Mucosa of rectum (tissue), 2 donors: ENCODE measurements around the gene SCFD2.
"Not testable (repeated sequence)": the region's sequence is repeated elsewhere in the genome, so short reads cannot be mapped to it uniquely, and the experiment has no call there.

Source experiments
- H3K27ac ChIP-seq, 2 donors: one replicate each; pipeline ENCODE4 v1.7.0; 2013; ENCODE audit warnings: inconsistent platforms in 2 of 2, low read depth in 2 of 2, low read length in 2 of 2
- H3K27me3 ChIP-seq, 2 donors: one replicate each; pipeline ENCODE4 v1.7.0; 2013; ENCODE audit warnings: low read length in 2 of 2; ENCODE audit not compliant: control insufficient read depth in 2 of 2, insufficient read depth in 2 of 2
- H3K36me3 ChIP-seq, 2 donors: one replicate each; pipeline ENCODE4 v1.7.0; 2013; ENCODE audit warnings: low read length in 2 of 2; ENCODE audit not compliant: control insufficient read depth in 2 of 2, insufficient read depth in 2 of 2
- H3K4me1 ChIP-seq, 2 donors: one replicate each; pipeline ENCODE4 v1.7.0; 2013; ENCODE audit warnings: low read length in 2 of 2, mild to moderate bottlenecking in 1 of 2; ENCODE audit not compliant: control insufficient read depth in 2 of 2, insufficient read depth in 2 of 2
- H3K4me3 ChIP-seq, 2 donors: one replicate each; pipeline ENCODE4 v1.7.0; 2013; ENCODE audit warnings: low read length in 2 of 2
- H3K9ac ChIP-seq, 2 donors: one replicate each; pipeline ENCODE4 v1.7.0; 2013; ENCODE audit warnings: low read length in 2 of 2, low read depth in 1 of 2, mild to moderate bottlenecking in 1 of 2
- H3K9me3 ChIP-seq, 2 donors: one replicate each; pipeline ENCODE4 v1.7.0; 2013; ENCODE audit warnings: low read length in 2 of 2; ENCODE audit not compliant: control insufficient read depth in 2 of 2
- donor health status: healthy.
- donor health status: Normal muscosa, but diverticular disease.

The SCFD2 gene

GRCh38 chr4:53151489-53151788 lies 214.4 kb downstream of the SCFD2 start:
- Histone ChIP-seq H3K27ac (no peak overlapping the region), H3K4me3 (no peak overlapping the region), H3K9me3 (no peaks in the 10 kb centered on the region), H3K4me1 (peaks cover 2 to 4% of the 10 kb centered on the region in 2 donors), H3K36me3 (no peaks in the 10 kb centered on the region), H3K9ac (no peak overlapping the region), H3K27me3 (no peaks in the 10 kb centered on the region)

- Histone ChIP-seq H3K4me3 (no peak overlapping the region), H3K36me3 (no peaks in the 10 kb centered on the region), H3K27me3 (no peaks in the 10 kb centered on the region), H3K9ac (no peak overlapping the region), H3K27ac (no peak overlapping the region), H3K9me3 (no peaks in the 10 kb centered on the region), H3K4me1 (peaks cover 2 to 4% of the 10 kb centered on the region in 2 donors)
These were observed 215.0 kb downstream of the SCFD2 start for GRCh38 chr4:53150631-53151488.

- no peaks in the 10 kb centered on the region for H3K9me3 ChIP-seq
- no peak overlapping the region for H3K27ac ChIP-seq
- no peaks in the 10 kb centered on the region for H3K27me3 ChIP-seq
- no peak overlapping the region for H3K9ac ChIP-seq
- H3K4me1 ChIP-seq = peaks cover 2 to 4% of the 10 kb centered on the region in 2 donors
- peaks cover 3 to 5% of the 10 kb centered on the region in 2 donors for H3K36me3 ChIP-seq
- H3K4me3 ChIP-seq = no peak overlapping the region
These were observed 218.2 kb downstream of the SCFD2 start for GRCh38 chr4:53147711-53148110.

- Histone ChIP-seq H3K27me3 (no peaks in the 10 kb centered on the region), H3K27ac (no peak overlapping the region), H3K4me3 (no peak overlapping the region), H3K9me3 (no peaks in the 10 kb centered on the region), H3K36me3 (peaks cover 3 to 5% of the 10 kb centered on the region in 2 donors), H3K9ac (no peak overlapping the region), H3K4me1 (peaks cover 2 to 4% of the 10 kb centered on the region in 2 donors)
These were observed 218.7 kb downstream of the SCFD2 start for GRCh38 chr4:53147197-53147596.

DNA sequence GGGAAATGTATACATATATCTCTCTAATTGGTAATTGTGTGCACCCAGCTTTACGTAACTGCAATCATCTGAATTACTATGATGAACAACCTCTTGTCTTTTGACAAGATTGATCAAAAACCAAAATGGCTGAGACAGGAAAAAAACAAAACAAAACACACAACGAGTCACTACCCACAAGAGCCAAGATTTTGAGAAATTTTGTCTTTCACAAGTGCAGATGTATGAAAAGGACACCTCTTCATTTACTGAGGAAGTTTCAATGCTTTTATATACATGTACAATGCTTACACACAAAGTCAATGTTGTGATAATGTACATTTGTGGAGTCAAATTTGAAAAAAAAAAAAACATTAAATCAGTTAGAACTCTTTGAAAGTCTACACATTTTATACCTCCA lies 224.6 kb downstream of the SCFD2 start:
- no peak overlapping the region for H3K27ac ChIP-seq
- H3K36me3 ChIP-seq = peaks cover 3 to 5% of the 10 kb centered on the region in 2 donors
- no peaks in the 10 kb centered on the region for H3K4me1 ChIP-seq
- no peak overlapping the region for H3K9ac ChIP-seq
- H3K4me3 ChIP-seq = no peak overlapping the region
- no peaks in the 10 kb centered on the region for H3K27me3 ChIP-seq
- no peaks in the 10 kb centered on the region for H3K9me3 ChIP-seq

GRCh38 chr4:53139256-53139655 lies 226.6 kb downstream of the SCFD2 start:
- H3K4me3 ChIP-seq, H3K36me3 ChIP-seq: not testable (repeated sequence)

DNA sequence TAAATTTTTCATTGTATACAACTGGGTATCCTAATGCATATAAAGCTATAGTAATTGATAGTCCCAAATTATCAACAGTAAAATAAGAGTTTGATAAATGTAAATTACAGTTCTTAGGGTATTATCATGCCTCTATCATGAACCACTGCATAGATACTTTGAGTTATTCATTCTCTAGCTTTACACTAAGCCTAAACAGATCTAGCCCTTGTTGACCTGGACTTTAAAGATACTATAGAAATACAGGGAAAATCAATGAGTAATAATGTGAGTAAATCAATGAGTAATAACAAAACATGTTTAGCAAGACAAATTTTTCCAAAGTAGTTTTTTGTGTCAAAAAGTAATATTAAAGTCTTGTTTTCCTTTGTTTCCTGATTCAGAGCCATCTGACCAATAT lies 228.4 kb downstream of the SCFD2 start:
- Histone ChIP-seq H3K27me3 (no peaks in the 10 kb centered on the region), H3K9ac (no peak overlapping the region), H3K4me3 (no peak overlapping the region), H3K4me1 (no peaks in the 10 kb centered on the region), H3K9me3 (no peaks in the 10 kb centered on the region), H3K36me3 (no peaks in the 10 kb centered on the region), H3K27ac (no peak overlapping the region)

More at GRCh38 chr4:53139256-53139655, 226.6 kb downstream of the SCFD2 start:
- H3K9ac ChIP-seq, H3K27ac ChIP-seq, H3K9me3 ChIP-seq, H3K4me1 ChIP-seq, H3K27me3 ChIP-seq: not testable (repeated sequence)

- H3K9me3 ChIP-seq = no peaks in the 10 kb centered on the region
- H3K9ac ChIP-seq = no peak overlapping the region
These were observed 228.9 kb downstream of the SCFD2 start for GRCh38 chr4:53136954-53137353.

DNA sequence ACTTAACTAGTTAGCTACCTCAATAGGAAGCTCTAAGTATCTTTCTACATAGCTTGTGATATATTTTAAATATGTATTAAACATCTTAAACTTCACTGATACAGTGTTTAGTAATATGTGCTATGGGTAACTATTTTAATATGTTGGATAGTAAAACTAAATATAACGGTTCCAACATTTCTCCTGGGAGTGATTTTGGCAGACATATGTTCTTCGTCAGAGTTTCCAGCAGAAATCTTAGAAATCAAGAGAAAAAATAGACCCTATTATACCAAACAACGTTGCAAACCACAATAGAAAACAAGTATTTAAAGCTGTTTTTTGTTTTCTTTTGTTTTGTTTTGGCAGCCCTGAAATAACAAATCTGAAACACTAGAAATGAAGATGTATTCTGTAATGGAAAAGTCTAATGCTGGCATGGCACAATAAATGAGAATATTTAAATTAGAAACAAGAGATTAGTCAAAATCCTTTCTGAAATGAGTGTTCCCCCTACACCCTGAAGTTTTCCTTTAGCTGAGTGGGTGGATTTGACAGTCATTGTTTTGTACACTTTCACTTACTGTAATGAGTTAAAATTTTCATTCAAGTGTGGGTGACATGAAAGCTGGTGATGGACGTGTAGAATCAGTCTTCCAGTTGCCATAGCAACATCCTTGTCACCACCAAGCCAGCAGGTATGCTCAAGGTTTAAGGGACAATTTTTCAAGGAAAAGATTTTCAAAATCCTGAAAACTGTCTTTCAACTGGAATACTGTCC lies 233.5 kb downstream of the SCFD2 start:
- no peak overlapping the region for H3K27ac ChIP-seq
- H3K36me3 ChIP-seq = no peaks in the 10 kb centered on the region
- no peaks in the 10 kb centered on the region for H3K9me3 ChIP-seq
- no peak overlapping the region for H3K9ac ChIP-seq
- H3K4me3 ChIP-seq = no peak overlapping the region
- H3K4me1 ChIP-seq = no peaks in the 10 kb centered on the region
- H3K27me3 ChIP-seq = no peaks in the 10 kb centered on the region

More at GRCh38 chr4:53136954-53137353, 228.9 kb downstream of the SCFD2 start:
- Histone ChIP-seq H3K27me3 (no peaks in the 10 kb centered on the region), H3K4me1 (no peaks in the 10 kb centered on the region), H3K27ac (no peak overlapping the region), H3K36me3 (no peaks in the 10 kb centered on the region), H3K4me3 (no peak overlapping the region)

- Histone ChIP-seq H3K27ac (no peak overlapping the region), H3K27me3 (no peaks in the 10 kb centered on the region), H3K9ac (no peak overlapping the region), H3K9me3 (no peaks in the 10 kb centered on the region), H3K4me1 (no peaks in the 10 kb centered on the region), H3K36me3 (no peaks in the 10 kb centered on the region), H3K4me3 (no peak overlapping the region)
These were observed 234.3 kb downstream of the SCFD2 start for GRCh38 chr4:53131562-53131925.
